Endothelial cell of umbilical vein (primary cell): ENCODE measurements around the gene MYOCD. TPM values are rescaled to one million over a fixed set of nuclear protein-coding genes. Genes with fewer than 3 reads are reported as not detected.

ENCODE experiments used
- BruUV-seq: library from RNA; stranded (reverse); fragments of 400-500 nt; replicated peaks from 2 replicates; lab custom pipeline; 2021; lab: Mats Ljungman, UMichigan
- CTCF ChIA-PET: fragments of 300-600, 350-600 bp; sonication (Branson Sonifier 250); formaldehyde crosslinking; loops from one replicate; lab custom pipeline; 2021; ENCODE audit warnings: antibody characterized with exemption, inconsistent platforms; lab: Charles Lee
- POLR2A ChIA-PET: fragments of 300-600, 350-600 bp; sonication (Branson Sonifier 250); formaldehyde crosslinking; loops from one replicate; lab custom pipeline; 2021; ENCODE audit warnings: antibody characterized with exemption, inconsistent platforms; lab: Charles Lee
- DNase-seq: peaks from one replicate; pipeline ENCODE4 v3.0.0-alpha.2; 2011; ENCODE audit warnings: low read depth, low spot score
- FAIRE-seq: peaks from 2 replicates; lab custom pipeline; 2011; peaks lifted over from hg19 to GRCh38; lab: Jason Lieb, UNC
- H2AFZ ChIP-seq: 2 replicates; pipeline ENCODE4 v1.6.0; 2012; ENCODE audit warnings: low read depth, low read length, control low read depth, inconsistent platforms
- H3K27ac ChIP-seq: 2 replicates; pipeline ENCODE4 v1.5.1; 2011; ENCODE audit warnings: low read depth, mild to moderate bottlenecking, control low read depth, low read length, moderate library complexity; ENCODE audit not compliant: insufficient read depth
- H3K27me3 ChIP-seq, 2 experiments: 2 replicates each; pipeline versions ENCODE4 v1.6.0 to v1.6.1; 2011; ENCODE audit warnings: low read length in 2 of 2, mixed read lengths in 1 of 2; ENCODE audit not compliant: control insufficient read depth in 2 of 2, insufficient read depth in 2 of 2
- H3K36me3 ChIP-seq, 2 experiments: 2 replicates in 1 of 2; 3 replicates in 1 of 2; pipeline ENCODE4 v1.5.1; 2011; ENCODE audit warnings: low read length in 2 of 2, mild to moderate bottlenecking in 1 of 2, moderate library complexity in 1 of 2; ENCODE audit not compliant: control insufficient read depth in 2 of 2, insufficient read depth in 2 of 2; ENCODE audit errors: extremely low read depth in 1 of 2
- H3K4me1 ChIP-seq: 3 replicates; pipeline ENCODE4 v1.5.1; 2011; ENCODE audit warnings: mild to moderate bottlenecking, low read length; ENCODE audit not compliant: control insufficient read depth, insufficient read depth; ENCODE audit errors: extremely low read depth
- H3K4me2 ChIP-seq: 2 replicates; pipeline ENCODE4 v1.6.1; 2011; ENCODE audit warnings: low read length, control low read depth, mixed read lengths; ENCODE audit not compliant: insufficient read depth
- H3K4me3 ChIP-seq, 3 experiments: fragments of 200-600 bp in 1 of 3; sonication (generic), shearing (Covaris generic) in 1 of 3; replicated peaks in 1 of 3; 2 replicates each; pipeline ENCODE4 v1.5.1; 2011 to 2016; ENCODE audit warnings: control low read depth in 3 of 3, low read length in 3 of 3, mild to moderate bottlenecking in 2 of 3, inconsistent platforms in 1 of 3, low read depth in 1 of 3, moderate library complexity in 1 of 3; ENCODE audit not compliant: insufficient read depth in 1 of 3
- H3K79me2 ChIP-seq: 2 replicates; pipeline ENCODE4 v1.6.0; 2012; ENCODE audit warnings: low read length, inconsistent platforms; ENCODE audit not compliant: control insufficient read depth, insufficient read depth
- H3K9ac ChIP-seq: replicated peaks from 2 replicates; pipeline ENCODE3; 2011; ENCODE audit warnings: low read length, control low read depth; ENCODE audit not compliant: insufficient read depth; ENCODE audit errors: extremely low read depth
- H3K9me1 ChIP-seq: replicated peaks from 3 replicates; pipeline ENCODE4 v1.6.0; 2011; ENCODE audit warnings: mild to moderate bottlenecking, low read length; ENCODE audit not compliant: control insufficient read depth, insufficient read depth; ENCODE audit errors: extremely low read depth
- H3K9me3 ChIP-seq: replicated peaks from 2 replicates; pipeline ENCODE4 v1.5.1; 2012; ENCODE audit warnings: low read length, inconsistent platforms; ENCODE audit not compliant: control insufficient read depth, insufficient read depth
- H4K20me1 ChIP-seq: replicated peaks from 2 replicates; pipeline ENCODE3; 2011; ENCODE audit warnings: mild to moderate bottlenecking, low read length; ENCODE audit not compliant: control insufficient read depth, insufficient read depth; ENCODE audit errors: extremely low read depth
- EZH2 ChIP-seq: IDR thresholded peaks from 2 replicates; pipeline ENCODE4 v1.6.1; 2012; ENCODE audit warnings: borderline replicate concordance, low read depth, mild to moderate bottlenecking, moderate library complexity, low read length, inconsistent platforms; ENCODE audit not compliant: severe bottlenecking
- FOS ChIP-seq: IDR thresholded peaks from 2 replicates; pipeline ENCODE4 v1.6.1; 2011; ENCODE audit warnings: mild to moderate bottlenecking, low read length, moderate library complexity, borderline replicate concordance; ENCODE audit not compliant: insufficient read depth
- GATA2 ChIP-seq: IDR thresholded peaks from 2 replicates; pipeline ENCODE4 v1.7.0; 2011; ENCODE audit warnings: low read depth, mild to moderate bottlenecking, moderate library complexity, mixed read lengths, low read length; ENCODE audit not compliant: insufficient read length, insufficient read depth
- JUN ChIP-seq: IDR thresholded peaks from 2 replicates; pipeline ENCODE4 v1.6.1; 2011; ENCODE audit warnings: borderline replicate concordance, low read depth; ENCODE audit not compliant: insufficient read length, insufficient read depth
- MYC ChIP-seq: IDR thresholded peaks from one replicate; pipeline ENCODE4 v1.6.1; 2011; ENCODE audit warnings: mild to moderate bottlenecking, low read depth, low read length
- POLR2A ChIP-seq: IDR thresholded peaks from 2 replicates; pipeline ENCODE4 v1.6.1; 2012; ENCODE audit warnings: low read depth, mild to moderate bottlenecking, control low read depth, low read length
- POLR2AphosphoS5 ChIP-seq: IDR thresholded peaks from 2 replicates; pipeline ENCODE4 v1.6.1; 2012; ENCODE audit warnings: low read depth, mild to moderate bottlenecking, control low read depth, low read length, moderate library complexity; ENCODE audit not compliant: insufficient read depth
- dilution Hi-C: fragments of 300-500 bp; cut with MboI; formaldehyde crosslinking; loops from one replicate; pipeline ENCODE4 v1.15.0; 2019; ENCODE audit warnings: low sequenced_read_pairs; ENCODE audit not compliant: extremely low pct_ligation_motif_present
- intact Hi-C: fragments of 100-400 bp; cut with micrococcal nuclease; formaldehyde crosslinking; loops from one replicate; pipeline ENCODE4 v1.10.0; 2022
- polyA plus RNA-seq, 4 experiments: library from polyadenylated mRNA; depleted of rRNA in 3 of 4; stranded (reverse) in 3 of 4; unstranded in 1 of 4; fragments of >200 nt; gene quantifications; 2 replicates each; pipeline versions ENCODE4 v1.2.1 to v1.2.3, GENCODE V29; 2011 to 2012; ENCODE audit warnings: missing spikeins in 1 of 4
- total RNA-seq: library from RNA; stranded (reverse); gene quantifications from 2 replicates; pipeline ENCODE4 v1.2.3, GENCODE V29; 2021
- TF ChIP-seq, protein P1 (sequence below): IDR thresholded peaks from 2 replicates; pipeline ENCODE4 v1.6.1; 2011; ENCODE audit not compliant: insufficient read depth, insufficient read length
- TF ChIP-seq, protein P2 (sequence below), 2 donors: IDR thresholded peaks; 1 replicate in 1 of 2; 2 replicates in 1 of 2; pipeline ENCODE4 v1.5.1; 2011; ENCODE audit warnings: low read length in 2 of 2, mild to moderate bottlenecking in 2 of 2, moderate library complexity in 2 of 2, control low read depth in 1 of 2, inconsistent platforms in 1 of 2, low read depth in 1 of 2; ENCODE audit not compliant: insufficient read depth in 1 of 2; ENCODE audit errors: extremely low read depth in 1 of 2

MYOCD gene
- total and polyA plus RNA-seq, 2 donors (not counting 3 experiments of a cell fraction or from before 2014, with no cell fraction given): not detected

DNA sequence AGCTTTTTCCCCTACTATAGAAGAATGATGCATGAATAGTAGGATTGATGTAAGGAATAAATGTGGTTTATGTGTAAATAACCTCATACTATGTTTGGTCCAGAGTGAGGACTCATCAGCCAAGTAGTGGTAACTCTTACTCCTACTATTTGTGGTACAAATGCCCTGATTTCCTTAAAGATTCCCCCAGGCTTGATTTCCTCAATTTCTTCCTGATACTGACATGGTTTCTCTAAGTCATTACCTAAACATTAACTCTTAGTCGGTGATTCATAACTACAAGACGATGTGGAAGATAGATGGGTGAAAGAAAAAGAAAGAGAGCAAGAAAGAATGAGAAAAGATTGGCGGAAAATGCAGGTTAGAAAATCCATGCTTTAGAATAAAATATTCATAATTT is 17.2 kb upstream of the MYOCD start:
- dilution Hi-C loops: no loop called here

More for the DNA sequence above, 17.2 kb upstream of the MYOCD start:
- Histone ChIP-seq H3K9me3 (no peaks in the 10 kb centered on the region), H3K4me3 (no peak overlapping the region), H3K9me1 (no peaks in the 10 kb centered on the region), H3K4me1 (no peaks in the 10 kb centered on the region), H4K20me1 (no peaks in the 10 kb centered on the region), H3K36me3 (no peaks in the 10 kb centered on the region), H3K27me3 (no peaks in the 10 kb centered on the region), H3K79me2 (no peaks in the 10 kb centered on the region), H2AFZ (no peak overlapping the region), H3K4me2 (no peak overlapping the region), H3K27ac (no peak overlapping the region), H3K9ac (no peak overlapping the region)
- POLR2A ChIA-PET: no interaction called here
- no TSS peak for BruUV-seq
- intact Hi-C loops: no loop called here
- FAIRE-seq (no peak), DNase-seq (no peak)
- CTCF ChIA-PET: no interaction called here
- TF ChIP-seq FOS (no peak), JUN (no peak), MYC (no peak), POLR2A (no peak), GATA2 (no peak), EZH2 (no peak), POLR2AphosphoS5 (no peak)
- TF ChIP-seq, protein P1, sequence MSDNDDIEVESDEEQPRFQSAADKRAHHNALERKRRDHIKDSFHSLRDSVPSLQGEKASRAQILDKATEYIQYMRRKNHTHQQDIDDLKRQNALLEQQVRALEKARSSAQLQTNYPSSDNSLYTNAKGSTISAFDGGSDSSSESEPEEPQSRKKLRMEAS: no peak
- TF ChIP-seq, protein P2, sequence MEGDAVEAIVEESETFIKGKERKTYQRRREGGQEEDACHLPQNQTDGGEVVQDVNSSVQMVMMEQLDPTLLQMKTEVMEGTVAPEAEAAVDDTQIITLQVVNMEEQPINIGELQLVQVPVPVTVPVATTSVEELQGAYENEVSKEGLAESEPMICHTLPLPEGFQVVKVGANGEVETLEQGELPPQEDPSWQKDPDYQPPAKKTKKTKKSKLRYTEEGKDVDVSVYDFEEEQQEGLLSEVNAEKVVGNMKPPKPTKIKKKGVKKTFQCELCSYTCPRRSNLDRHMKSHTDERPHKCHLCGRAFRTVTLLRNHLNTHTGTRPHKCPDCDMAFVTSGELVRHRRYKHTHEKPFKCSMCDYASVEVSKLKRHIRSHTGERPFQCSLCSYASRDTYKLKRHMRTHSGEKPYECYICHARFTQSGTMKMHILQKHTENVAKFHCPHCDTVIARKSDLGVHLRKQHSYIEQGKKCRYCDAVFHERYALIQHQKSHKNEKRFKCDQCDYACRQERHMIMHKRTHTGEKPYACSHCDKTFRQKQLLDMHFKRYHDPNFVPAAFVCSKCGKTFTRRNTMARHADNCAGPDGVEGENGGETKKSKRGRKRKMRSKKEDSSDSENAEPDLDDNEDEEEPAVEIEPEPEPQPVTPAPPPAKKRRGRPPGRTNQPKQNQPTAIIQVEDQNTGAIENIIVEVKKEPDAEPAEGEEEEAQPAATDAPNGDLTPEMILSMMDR (IDR thresholded peaks at IDR 0.05; ENCODE audit: extremely low read depth in 1 of 2, insufficient read depth in 1 of 2, low read depth in 1 of 2, low read length in 2 of 2): no peak
